GM12872 (cell line): Measurements from ENCODE around the gene RAB3GAP1.

Experiments used
- TF ChIP-seq, protein P1 (sequence below): IDR thresholded peaks from 3 replicates; pipeline ENCODE4 v1.5.1; 2011; ENCODE audit warnings: low read depth, mild to moderate bottlenecking, low read length, moderate library complexity; ENCODE audit not compliant: insufficient read depth

RAB3GAP1 gene

DNA sequence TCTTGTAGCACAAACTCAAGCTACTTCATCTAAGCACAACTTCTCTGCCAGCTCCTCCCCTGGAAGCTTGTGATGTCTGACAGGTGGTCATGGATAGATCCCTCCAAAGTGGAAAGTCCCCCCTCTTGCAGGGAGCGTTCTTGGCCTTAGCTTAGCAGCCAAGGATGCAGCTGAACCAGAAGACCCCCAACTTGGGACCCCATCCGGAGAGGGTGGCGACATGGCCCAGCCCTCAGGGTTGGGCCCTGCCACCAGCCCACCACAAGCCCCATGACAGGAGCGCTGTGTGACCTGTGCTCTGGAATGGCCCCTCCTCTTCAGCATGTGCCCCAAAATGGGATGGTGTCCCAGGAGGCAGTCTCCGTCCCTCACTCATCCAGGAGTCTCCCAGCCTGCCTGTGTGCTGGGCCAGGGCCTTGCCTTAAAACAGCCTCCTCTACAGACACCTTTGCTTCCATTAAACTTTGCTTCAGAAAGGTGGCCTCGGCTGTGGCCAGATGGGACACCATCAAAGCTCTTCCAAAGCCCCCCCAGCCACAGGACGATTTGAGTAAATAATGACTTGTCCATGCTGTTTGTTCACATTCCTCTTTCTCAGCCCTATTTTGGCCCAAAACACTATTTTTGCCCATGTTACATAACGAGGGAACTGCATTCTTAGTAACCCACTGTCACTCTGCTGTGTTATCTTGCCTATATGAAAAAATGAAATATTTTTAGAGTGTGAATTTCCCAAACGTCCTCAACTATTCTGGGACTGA is 122.1 kb downstream of the RAB3GAP1 start:
- TF ChIP-seq, protein P1, sequence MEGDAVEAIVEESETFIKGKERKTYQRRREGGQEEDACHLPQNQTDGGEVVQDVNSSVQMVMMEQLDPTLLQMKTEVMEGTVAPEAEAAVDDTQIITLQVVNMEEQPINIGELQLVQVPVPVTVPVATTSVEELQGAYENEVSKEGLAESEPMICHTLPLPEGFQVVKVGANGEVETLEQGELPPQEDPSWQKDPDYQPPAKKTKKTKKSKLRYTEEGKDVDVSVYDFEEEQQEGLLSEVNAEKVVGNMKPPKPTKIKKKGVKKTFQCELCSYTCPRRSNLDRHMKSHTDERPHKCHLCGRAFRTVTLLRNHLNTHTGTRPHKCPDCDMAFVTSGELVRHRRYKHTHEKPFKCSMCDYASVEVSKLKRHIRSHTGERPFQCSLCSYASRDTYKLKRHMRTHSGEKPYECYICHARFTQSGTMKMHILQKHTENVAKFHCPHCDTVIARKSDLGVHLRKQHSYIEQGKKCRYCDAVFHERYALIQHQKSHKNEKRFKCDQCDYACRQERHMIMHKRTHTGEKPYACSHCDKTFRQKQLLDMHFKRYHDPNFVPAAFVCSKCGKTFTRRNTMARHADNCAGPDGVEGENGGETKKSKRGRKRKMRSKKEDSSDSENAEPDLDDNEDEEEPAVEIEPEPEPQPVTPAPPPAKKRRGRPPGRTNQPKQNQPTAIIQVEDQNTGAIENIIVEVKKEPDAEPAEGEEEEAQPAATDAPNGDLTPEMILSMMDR, result no peak

DNA sequence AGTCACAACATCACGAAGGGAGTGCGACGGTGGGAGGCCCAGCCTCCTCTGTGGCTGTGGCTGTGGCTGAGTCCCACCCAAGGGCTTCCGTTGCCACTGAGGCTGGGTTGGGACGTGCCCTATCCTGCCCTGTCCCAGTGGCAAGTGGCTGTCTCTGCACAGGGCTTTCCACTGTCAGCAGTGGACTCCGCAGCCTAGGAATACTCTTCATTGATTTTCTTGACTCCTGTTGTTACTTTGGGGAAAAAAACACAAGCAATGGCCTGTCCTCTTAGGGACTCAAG is 122.7 kb downstream of the RAB3GAP1 start:
- TF ChIP-seq, protein P1, result no peak

GRCh38 chr2:135175177-135175576 is 123.1 kb downstream of the RAB3GAP1 start:
- TF ChIP-seq, protein P1, result no peak

DNA sequence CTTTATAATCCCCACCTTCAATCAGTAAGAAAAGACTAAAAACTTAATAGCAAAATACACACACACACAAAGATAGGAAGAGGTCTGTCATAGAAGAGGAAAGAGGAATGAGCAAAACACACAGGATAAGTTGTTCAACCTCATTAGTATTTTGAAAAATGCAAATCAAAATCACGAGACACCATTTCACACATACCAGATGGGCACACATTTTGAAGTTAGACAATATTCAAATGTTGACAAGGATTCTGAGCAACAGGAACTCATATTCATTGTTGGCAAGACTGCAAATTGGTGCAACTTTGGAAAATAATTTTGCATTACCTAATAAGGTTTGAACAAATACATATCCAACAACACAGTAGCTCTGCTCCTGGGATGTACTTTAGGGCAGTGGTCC is 127.6 kb downstream of the RAB3GAP1 start:
- TF ChIP-seq, protein P1, result no peak

GRCh38 chr2:135182190-135182589 is 130.1 kb downstream of the RAB3GAP1 start:
- TF ChIP-seq, protein P1, result no peak

DNA sequence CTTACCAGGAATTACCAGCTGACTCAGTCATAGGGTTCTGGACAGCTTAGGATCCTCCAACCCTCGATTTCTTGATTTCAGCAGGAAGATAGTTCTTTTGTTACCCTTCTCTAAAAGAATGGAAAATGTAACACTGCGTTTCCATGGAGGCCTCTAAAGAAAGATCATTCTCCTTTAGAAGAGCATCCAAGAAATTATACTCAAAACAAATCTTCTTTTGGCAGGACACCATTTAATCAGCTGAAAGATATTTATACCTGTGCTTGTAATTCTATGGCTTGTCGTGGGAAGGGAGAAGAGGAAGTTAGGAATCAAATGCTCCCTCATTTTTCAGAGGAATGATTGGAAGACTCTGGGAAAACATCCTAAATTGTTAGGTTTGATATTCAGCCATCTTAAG is 130.5 kb downstream of the RAB3GAP1 start:
- TF ChIP-seq, protein P1, result no peak

DNA sequence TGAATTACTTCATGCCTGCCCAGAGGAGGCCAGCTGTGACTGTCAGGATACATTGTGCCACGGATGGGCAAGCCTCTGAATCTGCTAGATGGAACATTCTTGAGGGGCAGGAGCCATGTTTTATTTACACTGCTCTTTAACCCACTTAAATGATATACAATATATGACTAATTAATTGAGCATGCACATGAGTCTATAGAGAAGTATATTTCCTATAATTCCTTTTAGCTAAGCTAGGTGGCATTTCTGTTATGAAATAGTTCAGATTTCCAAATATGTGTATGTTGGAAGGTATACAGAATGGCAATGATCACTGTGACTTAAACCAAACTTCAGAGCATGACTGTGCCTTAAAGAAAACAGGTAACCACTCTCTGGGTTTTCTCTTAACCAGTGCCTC is 131.7 kb downstream of the RAB3GAP1 start:
- TF ChIP-seq, protein P1, result no peak

GRCh38 chr2:135186054-135186453 is 134.0 kb downstream of the RAB3GAP1 start:
- TF ChIP-seq, protein P1, result no peak
